Measurements from ENCODE around the gene PURA.

PURA gene

GRCh38 chr5:140126315-140127012, 12.6 kb downstream of the PURA start:
- Histone ChIP-seq H3K36me3 (ENCODE audit: insufficient read depth, low read length) (no peaks in the 10 kb centered on the region), H3K4me3 (ENCODE audit: low read depth in 1 of 2, low read length in 2 of 2) (no peak overlapping the region), H3K9ac (ENCODE audit: low read length) (no peak overlapping the region), H3K27ac (ENCODE audit: low read depth, low read length) (no peak overlapping the region), H3K4me1 (ENCODE audit: insufficient read depth, low read length) (peaks cover 7% of the 10 kb centered on the region), H3K27me3 (ENCODE audit: control insufficient read depth in 1 of 2, insufficient read depth in 2 of 2, low read length in 2 of 2) (no peaks in the 10 kb centered on the region), H3K9me3 (ENCODE audit: low read length) (no peaks in the 10 kb centered on the region)

GRCh38 chr5:140128376-140128775, 14.5 kb downstream of the PURA start:
- Histone ChIP-seq H3K4me1 (ENCODE audit: insufficient read depth, low read length) (peaks cover 16% of the 10 kb centered on the region), H3K9me3 (ENCODE audit: low read length) (no peaks in the 10 kb centered on the region), H3K36me3 (ENCODE audit: insufficient read depth, low read length) (no peaks in the 10 kb centered on the region), H3K4me3 (ENCODE audit: low read depth in 1 of 2, low read length in 2 of 2) (no peak overlapping the region), H3K9ac (ENCODE audit: low read length) (no peak overlapping the region), H3K27ac (ENCODE audit: low read depth, low read length) (no peak overlapping the region), H3K27me3 (ENCODE audit: control insufficient read depth in 1 of 2, insufficient read depth in 2 of 2, low read length in 2 of 2) (no peaks in the 10 kb centered on the region)

GRCh38 chr5:140130949-140131733, 17.2 kb downstream of the PURA start:
- Histone ChIP-seq H3K27ac (ENCODE audit: low read depth, low read length) (no peak overlapping the region), H3K36me3 (ENCODE audit: insufficient read depth, low read length) (no peaks in the 10 kb centered on the region), H3K9me3 (ENCODE audit: low read length) (no peaks in the 10 kb centered on the region), H3K4me1 (ENCODE audit: insufficient read depth, low read length) (peaks cover 13% of the 10 kb centered on the region), H3K27me3 (ENCODE audit: control insufficient read depth in 1 of 2, insufficient read depth in 2 of 2, low read length in 2 of 2) (no peaks in the 10 kb centered on the region), H3K9ac (ENCODE audit: low read length) (no peak overlapping the region), H3K4me3 (ENCODE audit: low read depth in 1 of 2, low read length in 2 of 2) (no peak overlapping the region)

- H3K27me3 ChIP-seq (ENCODE audit: control insufficient read depth in 1 of 2, insufficient read depth in 2 of 2, low read length in 2 of 2): no peaks in the 10 kb centered on the region
- H3K36me3 ChIP-seq (ENCODE audit: insufficient read depth, low read length): no peaks in the 10 kb centered on the region
- H3K9ac ChIP-seq (ENCODE audit: low read length): no peak overlapping the region
- no peaks in the 10 kb centered on the region for H3K9me3 ChIP-seq (ENCODE audit: low read length)
- no peak overlapping the region for H3K4me3 ChIP-seq (ENCODE audit: low read depth in 1 of 2, low read length in 2 of 2)
- H3K27ac ChIP-seq (ENCODE audit: low read depth, low read length): no peak overlapping the region
- peaks cover 13% of the 10 kb centered on the region for H3K4me1 ChIP-seq (ENCODE audit: insufficient read depth, low read length)
Measured at GRCh38 chr5:140131967-140132409, 18.1 kb downstream of the PURA start.

GRCh38 chr5:140133514-140134167, 19.7 kb downstream of the PURA start:
- Histone ChIP-seq H3K36me3 (ENCODE audit: insufficient read depth, low read length) (no peaks in the 10 kb centered on the region), H3K4me1 (ENCODE audit: insufficient read depth, low read length) (peaks cover 13% of the 10 kb centered on the region), H3K9ac (ENCODE audit: low read length) (no peak overlapping the region), H3K27ac (ENCODE audit: low read depth, low read length) (no peak overlapping the region), H3K4me3 (ENCODE audit: low read depth in 1 of 2, low read length in 2 of 2) (no peak overlapping the region), H3K27me3 (ENCODE audit: control insufficient read depth in 1 of 2, insufficient read depth in 2 of 2, low read length in 2 of 2) (no peaks in the 10 kb centered on the region), H3K9me3 (ENCODE audit: low read length) (no peaks in the 10 kb centered on the region)

GRCh38 chr5:140134277-140134935, 20.5 kb downstream of the PURA start:
- Histone ChIP-seq H3K9me3 (ENCODE audit: low read length) (no peaks in the 10 kb centered on the region), H3K27me3 (ENCODE audit: control insufficient read depth in 1 of 2, insufficient read depth in 2 of 2, low read length in 2 of 2) (no peaks in the 10 kb centered on the region), H3K27ac (ENCODE audit: low read depth, low read length) (no peak overlapping the region), H3K9ac (ENCODE audit: low read length) (no peak overlapping the region), H3K36me3 (ENCODE audit: insufficient read depth, low read length) (no peaks in the 10 kb centered on the region), H3K4me3 (ENCODE audit: low read depth in 1 of 2, low read length in 2 of 2) (no peak overlapping the region), H3K4me1 (ENCODE audit: insufficient read depth, low read length) (peaks cover 13% of the 10 kb centered on the region)

- Histone ChIP-seq H3K9ac (ENCODE audit: low read length) (no peak overlapping the region), H3K4me1 (ENCODE audit: insufficient read depth, low read length) (peaks cover 13% of the 10 kb centered on the region), H3K9me3 (ENCODE audit: low read length) (no peaks in the 10 kb centered on the region), H3K4me3 (ENCODE audit: low read depth in 1 of 2, low read length in 2 of 2) (no peak overlapping the region), H3K27ac (ENCODE audit: low read depth, low read length) (no peak overlapping the region), H3K36me3 (ENCODE audit: insufficient read depth, low read length) (no peaks in the 10 kb centered on the region), H3K27me3 (ENCODE audit: control insufficient read depth in 1 of 2, insufficient read depth in 2 of 2, low read length in 2 of 2) (no peaks in the 10 kb centered on the region)
Measured at GRCh38 chr5:140135127-140135526, 21.2 kb downstream of the PURA start.

GRCh38 chr5:140136624-140137023, 22.7 kb downstream of the PURA start:
- H3K27ac ChIP-seq (ENCODE audit: low read depth, low read length): no peak overlapping the region
- no peak overlapping the region for H3K9ac ChIP-seq (ENCODE audit: low read length)
- H3K36me3 ChIP-seq (ENCODE audit: insufficient read depth, low read length): no peaks in the 10 kb centered on the region
- peaks cover 8% of the 10 kb centered on the region for H3K4me1 ChIP-seq (ENCODE audit: insufficient read depth, low read length)
- H3K9me3 ChIP-seq (ENCODE audit: low read length): no peaks in the 10 kb centered on the region
- H3K27me3 ChIP-seq (ENCODE audit: control insufficient read depth in 1 of 2, insufficient read depth in 2 of 2, low read length in 2 of 2): no peaks in the 10 kb centered on the region
- H3K4me3 ChIP-seq (ENCODE audit: low read depth in 1 of 2, low read length in 2 of 2): no peak overlapping the region

GRCh38 chr5:140140435-140140834, 26.5 kb downstream of the PURA start:
- H3K9me3 ChIP-seq (ENCODE audit: low read length): no peaks in the 10 kb centered on the region
- no peak overlapping the region for H3K4me3 ChIP-seq (ENCODE audit: low read depth in 1 of 2, low read length in 2 of 2)
- peaks cover 5% of the 10 kb centered on the region for H3K4me1 ChIP-seq (ENCODE audit: insufficient read depth, low read length)
- no peak overlapping the region for H3K9ac ChIP-seq (ENCODE audit: low read length)
- H3K36me3 ChIP-seq (ENCODE audit: insufficient read depth, low read length): no peaks in the 10 kb centered on the region
- H3K27me3 ChIP-seq (ENCODE audit: control insufficient read depth in 1 of 2, insufficient read depth in 2 of 2, low read length in 2 of 2): no peaks in the 10 kb centered on the region
- no peak overlapping the region for H3K27ac ChIP-seq (ENCODE audit: low read depth, low read length)

- Histone ChIP-seq H3K4me1 (ENCODE audit: insufficient read depth, low read length) (peaks cover 7% of the 10 kb centered on the region), H3K9me3 (ENCODE audit: low read length) (no peaks in the 10 kb centered on the region), H3K27ac (ENCODE audit: low read depth, low read length) (no peak overlapping the region), H3K36me3 (ENCODE audit: insufficient read depth, low read length) (no peaks in the 10 kb centered on the region), H3K27me3 (ENCODE audit: control insufficient read depth in 1 of 2, insufficient read depth in 2 of 2, low read length in 2 of 2) (no peaks in the 10 kb centered on the region), H3K4me3 (ENCODE audit: low read depth in 1 of 2, low read length in 2 of 2) (no peak overlapping the region), H3K9ac (ENCODE audit: low read length) (no peak overlapping the region)
Measured at GRCh38 chr5:140141241-140141640, 27.3 kb downstream of the PURA start.

GRCh38 chr5:140142246-140142645, 28.3 kb downstream of the PURA start:
- H3K9ac ChIP-seq (ENCODE audit: low read length): no peak overlapping the region
- no peaks in the 10 kb centered on the region for H3K27me3 ChIP-seq (ENCODE audit: control insufficient read depth in 1 of 2, insufficient read depth in 2 of 2, low read length in 2 of 2)
- H3K9me3 ChIP-seq (ENCODE audit: low read length): no peaks in the 10 kb centered on the region
- H3K4me3 ChIP-seq (ENCODE audit: low read depth in 1 of 2, low read length in 2 of 2): no peak overlapping the region
- H3K27ac ChIP-seq (ENCODE audit: low read depth, low read length): no peak overlapping the region
- H3K4me1 ChIP-seq (ENCODE audit: insufficient read depth, low read length): peaks cover 7% of the 10 kb centered on the region
- H3K36me3 ChIP-seq (ENCODE audit: insufficient read depth, low read length): no peaks in the 10 kb centered on the region
